HG03039 (cell line): Measurements from ENCODE around the gene POU6F2.
"Not testable (repeated sequence)": the region's sequence is repeated elsewhere in the genome, so short reads cannot be mapped to it uniquely, and the experiment has no call there.

ENCODE experiments used
- ATAC-seq: cut with Tn5 transposase; IDR thresholded peaks from one replicate; pipeline ENCODE4 v1.9.1; 2021; ENCODE audit warnings: mild to moderate bottlenecking, moderate library complexity; ENCODE audit not compliant: unreplicated experiment

POU6F2 gene

GRCh38 chr7:39184391-39184790 is 206.7 kb downstream of the POU6F2 start:
- no peak for ATAC-seq

- no peak for ATAC-seq
Measured at GRCh38 chr7:39186131-39186530, 208.4 kb downstream of the POU6F2 start.

GRCh38 chr7:39186671-39187070 is 209.0 kb downstream of the POU6F2 start:
- no peak for ATAC-seq

GRCh38 chr7:39187130-39187529 is 209.4 kb downstream of the POU6F2 start:
- ATAC-seq, result no peak

- no peak for ATAC-seq
Measured at GRCh38 chr7:39192476-39192875, 214.8 kb downstream of the POU6F2 start.

GRCh38 chr7:39194388-39194787 is 216.7 kb downstream of the POU6F2 start:
- not testable (repeated sequence) for ATAC-seq

- no peak for ATAC-seq
Measured at GRCh38 chr7:39195967-39196366, 218.3 kb downstream of the POU6F2 start.

GRCh38 chr7:39197831-39198230 is 220.1 kb downstream of the POU6F2 start:
- ATAC-seq, result no peak

GRCh38 chr7:39198556-39198955 is 220.8 kb downstream of the POU6F2 start:
- no peak for ATAC-seq

GRCh38 chr7:39199006-39199405 is 221.3 kb downstream of the POU6F2 start:
- ATAC-seq, result no peak

GRCh38 chr7:39199951-39200350 is 222.2 kb downstream of the POU6F2 start:
- ATAC-seq, result no peak

- ATAC-seq, result no peak
Measured at GRCh38 chr7:39202041-39202440, 224.3 kb downstream of the POU6F2 start.

- ATAC-seq, result no peak
Measured at GRCh38 chr7:39210362-39210761, 232.7 kb downstream of the POU6F2 start.

- no peak for ATAC-seq
Measured at GRCh38 chr7:39211581-39211980, 233.9 kb downstream of the POU6F2 start.

- ATAC-seq, result no peak
Measured at GRCh38 chr7:39212876-39213275, 235.2 kb downstream of the POU6F2 start.

- ATAC-seq, result no peak
Measured at GRCh38 chr7:39217783-39218182, 240.1 kb downstream of the POU6F2 start.

GRCh38 chr7:39219869-39220268 is 242.2 kb downstream of the POU6F2 start:
- no peak for ATAC-seq

- ATAC-seq, result no peak
Measured at GRCh38 chr7:39221901-39222300, 244.2 kb downstream of the POU6F2 start.

- no peak for ATAC-seq
Measured at GRCh38 chr7:39228946-39229345, 251.2 kb downstream of the POU6F2 start.

GRCh38 chr7:39233851-39234529 is 256.3 kb downstream of the POU6F2 start:
- no peak for ATAC-seq

- no peak for ATAC-seq
Measured at GRCh38 chr7:39238234-39238869, 260.6 kb downstream of the POU6F2 start.

GRCh38 chr7:39240864-39241263 is 263.2 kb downstream of the POU6F2 start:
- no peak for ATAC-seq

- no peak for ATAC-seq
Measured at GRCh38 chr7:39247576-39247975, 269.9 kb downstream of the POU6F2 start.
